ENCODE data around the gene CNTNAP5.

DNA sequence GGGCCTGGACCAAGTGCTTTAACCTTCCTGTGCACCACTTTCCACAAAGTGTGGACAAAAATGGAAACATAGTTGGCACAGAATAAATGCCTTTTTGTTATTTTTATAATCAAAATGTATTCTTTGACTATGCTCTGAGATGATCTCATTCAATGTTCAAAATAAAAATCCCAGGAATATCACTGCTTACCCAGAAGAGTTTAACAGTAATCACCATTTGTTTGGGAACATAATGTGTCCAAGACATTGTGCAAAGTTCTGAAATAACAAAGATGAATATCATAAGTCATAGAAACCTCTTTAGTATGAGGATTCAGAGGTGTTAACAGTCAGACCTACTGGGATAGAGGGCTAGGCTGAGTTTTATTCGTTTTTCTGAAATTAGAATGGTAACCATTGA is 668.1 kb downstream of the CNTNAP5 start:
- TF ChIP-seq, protein P1, sequence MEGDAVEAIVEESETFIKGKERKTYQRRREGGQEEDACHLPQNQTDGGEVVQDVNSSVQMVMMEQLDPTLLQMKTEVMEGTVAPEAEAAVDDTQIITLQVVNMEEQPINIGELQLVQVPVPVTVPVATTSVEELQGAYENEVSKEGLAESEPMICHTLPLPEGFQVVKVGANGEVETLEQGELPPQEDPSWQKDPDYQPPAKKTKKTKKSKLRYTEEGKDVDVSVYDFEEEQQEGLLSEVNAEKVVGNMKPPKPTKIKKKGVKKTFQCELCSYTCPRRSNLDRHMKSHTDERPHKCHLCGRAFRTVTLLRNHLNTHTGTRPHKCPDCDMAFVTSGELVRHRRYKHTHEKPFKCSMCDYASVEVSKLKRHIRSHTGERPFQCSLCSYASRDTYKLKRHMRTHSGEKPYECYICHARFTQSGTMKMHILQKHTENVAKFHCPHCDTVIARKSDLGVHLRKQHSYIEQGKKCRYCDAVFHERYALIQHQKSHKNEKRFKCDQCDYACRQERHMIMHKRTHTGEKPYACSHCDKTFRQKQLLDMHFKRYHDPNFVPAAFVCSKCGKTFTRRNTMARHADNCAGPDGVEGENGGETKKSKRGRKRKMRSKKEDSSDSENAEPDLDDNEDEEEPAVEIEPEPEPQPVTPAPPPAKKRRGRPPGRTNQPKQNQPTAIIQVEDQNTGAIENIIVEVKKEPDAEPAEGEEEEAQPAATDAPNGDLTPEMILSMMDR (IDR thresholded peaks at IDR 0.05) = no peak
- no peak for TF ChIP-seq POLR2A (IDR thresholded peaks at IDR 0.05)
